ENCODE data around the gene FOXA1.

DNA sequence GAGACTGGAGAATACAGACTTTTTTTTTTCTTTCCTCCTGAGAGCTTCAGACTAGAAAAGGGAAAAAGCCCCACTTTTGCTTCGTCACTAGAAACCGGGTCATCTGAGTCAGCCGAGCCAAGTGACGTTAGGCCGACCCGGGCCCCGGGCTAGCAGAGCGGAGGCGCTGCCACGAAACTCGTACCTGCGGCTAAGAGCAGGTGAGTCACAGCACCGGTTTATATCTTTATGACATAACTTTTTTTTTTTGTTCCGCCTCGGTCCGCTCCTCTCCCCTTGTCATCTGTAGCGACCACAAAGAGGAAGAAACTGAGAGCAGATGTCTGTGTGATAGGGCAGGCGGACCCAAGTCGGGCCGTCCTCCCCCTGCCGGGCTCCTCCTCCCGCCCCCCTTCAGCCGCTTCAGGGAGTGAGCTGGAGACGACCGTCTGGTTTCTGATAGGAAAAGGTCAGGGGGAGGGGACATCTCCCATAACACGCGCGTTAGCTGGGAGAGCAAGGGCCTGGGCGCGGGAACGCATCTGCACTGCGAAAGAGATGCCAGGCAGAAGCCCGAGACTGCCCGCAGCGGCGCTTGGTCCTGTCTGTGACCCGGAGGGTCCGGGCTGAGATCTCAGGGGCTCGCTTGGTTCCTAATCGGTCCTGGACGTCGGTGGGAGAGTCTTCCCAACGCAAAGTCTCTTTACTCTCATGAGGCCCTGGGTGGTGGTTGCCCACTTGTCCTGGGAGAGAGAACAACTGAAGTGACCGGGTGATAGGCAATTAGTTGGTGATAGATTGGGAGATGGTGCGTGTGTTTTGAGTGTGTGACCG is 966 bp upstream of the FOXA1 start:
- TF ChIP-seq, protein P1, sequence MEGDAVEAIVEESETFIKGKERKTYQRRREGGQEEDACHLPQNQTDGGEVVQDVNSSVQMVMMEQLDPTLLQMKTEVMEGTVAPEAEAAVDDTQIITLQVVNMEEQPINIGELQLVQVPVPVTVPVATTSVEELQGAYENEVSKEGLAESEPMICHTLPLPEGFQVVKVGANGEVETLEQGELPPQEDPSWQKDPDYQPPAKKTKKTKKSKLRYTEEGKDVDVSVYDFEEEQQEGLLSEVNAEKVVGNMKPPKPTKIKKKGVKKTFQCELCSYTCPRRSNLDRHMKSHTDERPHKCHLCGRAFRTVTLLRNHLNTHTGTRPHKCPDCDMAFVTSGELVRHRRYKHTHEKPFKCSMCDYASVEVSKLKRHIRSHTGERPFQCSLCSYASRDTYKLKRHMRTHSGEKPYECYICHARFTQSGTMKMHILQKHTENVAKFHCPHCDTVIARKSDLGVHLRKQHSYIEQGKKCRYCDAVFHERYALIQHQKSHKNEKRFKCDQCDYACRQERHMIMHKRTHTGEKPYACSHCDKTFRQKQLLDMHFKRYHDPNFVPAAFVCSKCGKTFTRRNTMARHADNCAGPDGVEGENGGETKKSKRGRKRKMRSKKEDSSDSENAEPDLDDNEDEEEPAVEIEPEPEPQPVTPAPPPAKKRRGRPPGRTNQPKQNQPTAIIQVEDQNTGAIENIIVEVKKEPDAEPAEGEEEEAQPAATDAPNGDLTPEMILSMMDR (conservative IDR thresholded peaks at IDR 0.05; ENCODE audit: low read depth, low read length): no peak
- no peak for TF ChIP-seq EZH2 (IDR thresholded peaks at IDR 0.05; ENCODE audit: borderline replicate concordance, low read depth, low read length, poor library complexity, severe bottlenecking)

All from A673 (cell line).